GM19043 (cell line): ENCODE data around the gene VOPP1.
"Not testable (repeated sequence)": the region's sequence is repeated elsewhere in the genome, so short reads cannot be mapped to it uniquely, and the experiment has no call there.

ENCODE experiments used
- ATAC-seq: cut with Tn5 transposase; IDR thresholded peaks from one replicate; pipeline ENCODE4 v1.9.1; 2021; ENCODE audit warnings: low read depth; ENCODE audit not compliant: unreplicated experiment

VOPP1 gene

DNA sequence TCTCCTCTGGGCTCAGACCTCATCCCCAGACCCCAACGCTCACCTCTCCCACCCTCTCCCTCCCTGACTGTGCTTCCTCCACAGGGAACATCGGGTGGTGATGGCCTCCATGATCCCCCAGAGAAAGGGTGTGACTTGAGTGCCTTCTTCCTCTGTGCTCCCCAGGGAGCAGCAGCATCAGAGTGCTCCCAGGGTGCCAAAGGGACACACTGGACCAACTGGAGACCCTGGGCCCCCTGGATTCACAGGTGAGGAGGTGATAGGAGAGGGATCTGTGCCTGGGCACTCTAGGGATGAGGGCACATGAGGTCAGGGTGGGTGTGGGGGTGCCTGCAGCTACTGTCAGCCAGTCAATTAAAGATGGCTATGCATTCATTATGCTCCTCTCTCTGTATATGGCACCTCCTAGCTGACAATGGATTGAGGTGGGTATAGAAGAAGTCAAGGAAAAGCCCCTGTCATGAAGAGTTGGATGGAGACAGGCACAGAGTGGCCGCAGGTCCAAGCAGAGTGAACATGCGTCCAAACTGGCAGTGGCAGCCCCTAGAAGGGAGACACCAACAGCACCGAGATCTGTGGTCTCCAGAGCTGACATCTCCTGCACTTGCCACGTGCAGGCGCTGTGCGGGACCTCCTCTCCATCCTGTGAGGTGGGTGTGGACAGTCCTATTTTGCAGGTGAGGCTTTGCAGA, 15.5 kb upstream of the VOPP1 start:
- ATAC-seq = no peak

DNA sequence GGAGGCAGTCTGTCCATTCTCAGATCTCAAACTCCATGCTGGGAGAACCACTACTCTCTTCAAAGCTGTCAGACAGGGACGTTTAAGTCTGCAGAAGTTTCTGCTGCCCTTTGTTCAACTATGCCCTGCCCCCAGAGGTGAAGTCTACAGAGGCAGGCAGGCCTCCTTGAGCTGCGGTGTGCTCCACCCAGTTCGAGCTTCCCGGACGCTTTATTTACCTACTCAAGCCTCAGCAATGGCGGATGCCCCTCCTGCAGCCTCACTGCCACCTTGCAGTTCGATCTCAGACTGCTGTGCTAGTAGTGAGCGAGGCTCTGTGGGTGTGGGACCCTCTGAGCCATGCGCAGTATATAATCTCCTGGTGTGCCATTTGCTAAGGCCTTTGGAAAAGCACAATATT, 10.4 kb upstream of the VOPP1 start:
- not testable (repeated sequence) for ATAC-seq

DNA sequence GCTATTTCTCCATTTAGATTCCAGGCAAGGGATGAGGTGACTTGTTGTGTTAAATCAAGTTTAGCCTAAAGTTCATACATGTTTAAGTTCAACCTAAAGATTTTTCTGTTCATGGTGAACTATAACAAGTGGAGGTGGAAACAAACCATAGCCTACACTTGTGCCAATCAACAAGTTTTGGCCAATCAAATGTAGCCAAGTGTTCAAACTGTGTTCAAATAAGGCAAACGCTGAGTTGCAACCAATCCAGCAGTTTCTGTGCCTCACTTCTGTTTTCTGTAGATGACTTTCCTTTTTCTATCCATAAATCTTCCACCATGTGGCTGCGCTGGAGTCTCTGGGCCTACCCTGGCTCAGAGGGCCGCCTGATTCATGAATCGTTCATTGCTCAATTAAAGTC, 4.5 kb upstream of the VOPP1 start:
- no peak for ATAC-seq

DNA sequence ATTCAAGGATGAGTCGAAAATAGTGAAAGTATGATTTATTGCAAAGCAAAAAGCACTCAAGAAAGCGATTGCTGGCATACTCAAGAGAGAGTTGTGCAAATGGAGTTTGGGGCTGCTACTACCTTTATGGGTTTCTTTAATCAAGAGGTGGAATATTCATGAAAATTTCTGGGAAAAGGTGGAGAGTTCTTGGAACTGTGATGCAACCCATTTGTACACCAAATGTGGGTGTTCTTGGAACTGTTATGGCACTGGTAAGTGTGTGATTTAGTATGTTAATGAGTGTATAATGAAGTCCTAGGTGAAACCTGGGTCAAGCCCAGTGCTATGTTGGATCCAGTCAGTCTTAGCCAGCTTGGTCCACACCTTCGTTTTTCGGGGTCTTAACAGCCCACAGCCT, 3.4 kb upstream of the VOPP1 start:
- ATAC-seq = no peak

DNA sequence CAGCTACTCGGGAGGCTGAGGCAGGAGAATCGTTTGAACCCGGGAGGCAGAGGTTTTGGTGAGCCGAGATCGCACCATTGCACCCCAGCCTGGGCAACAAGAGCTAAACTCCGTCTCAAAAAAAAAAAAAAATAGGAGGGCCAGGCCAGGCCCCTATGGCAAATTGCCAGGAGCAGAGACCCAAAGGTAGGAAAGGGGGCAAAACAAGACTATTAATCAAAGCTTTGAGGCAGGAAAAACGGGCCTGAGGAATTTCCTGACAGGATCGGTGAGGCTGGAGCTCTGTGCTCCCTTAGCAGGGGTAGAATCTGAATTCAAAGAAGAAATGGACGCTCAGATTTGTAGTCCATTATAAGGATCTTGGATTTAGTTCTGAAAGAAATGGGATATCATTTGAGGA, 2.8 kb upstream of the VOPP1 start:
- ATAC-seq = no peak

DNA sequence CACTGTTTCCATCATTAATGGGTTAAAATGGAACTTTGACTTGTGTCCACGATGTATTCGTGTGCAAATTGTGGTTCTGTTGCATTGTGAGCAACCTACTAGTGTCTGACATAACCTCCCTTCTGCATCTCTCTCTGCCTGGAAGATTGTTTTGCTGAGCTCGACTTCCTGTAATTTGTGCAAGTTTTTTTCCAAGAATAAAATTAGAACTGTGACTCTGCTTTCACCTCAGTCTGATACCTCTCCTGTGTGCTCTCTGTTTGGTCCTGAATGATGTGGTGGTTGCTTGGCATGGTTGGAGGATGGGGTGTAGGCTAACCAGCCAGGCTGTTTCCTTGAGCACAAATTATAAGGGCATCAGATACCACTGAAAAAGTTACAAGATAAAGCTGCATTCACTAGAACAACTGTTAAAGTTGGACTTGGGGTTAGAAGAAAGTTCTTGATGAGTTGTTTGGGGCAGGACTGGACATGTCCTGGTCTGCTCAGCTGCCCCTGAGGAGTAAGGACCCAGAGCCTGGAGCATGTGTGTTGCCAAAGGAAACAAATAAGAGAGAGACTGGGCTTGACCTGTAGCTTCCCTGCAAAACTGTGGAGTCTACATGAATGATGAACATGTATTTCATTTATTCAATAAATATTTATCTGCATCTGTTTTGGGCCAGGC, 1.9 kb upstream of the VOPP1 start:
- ATAC-seq = no peak

DNA sequence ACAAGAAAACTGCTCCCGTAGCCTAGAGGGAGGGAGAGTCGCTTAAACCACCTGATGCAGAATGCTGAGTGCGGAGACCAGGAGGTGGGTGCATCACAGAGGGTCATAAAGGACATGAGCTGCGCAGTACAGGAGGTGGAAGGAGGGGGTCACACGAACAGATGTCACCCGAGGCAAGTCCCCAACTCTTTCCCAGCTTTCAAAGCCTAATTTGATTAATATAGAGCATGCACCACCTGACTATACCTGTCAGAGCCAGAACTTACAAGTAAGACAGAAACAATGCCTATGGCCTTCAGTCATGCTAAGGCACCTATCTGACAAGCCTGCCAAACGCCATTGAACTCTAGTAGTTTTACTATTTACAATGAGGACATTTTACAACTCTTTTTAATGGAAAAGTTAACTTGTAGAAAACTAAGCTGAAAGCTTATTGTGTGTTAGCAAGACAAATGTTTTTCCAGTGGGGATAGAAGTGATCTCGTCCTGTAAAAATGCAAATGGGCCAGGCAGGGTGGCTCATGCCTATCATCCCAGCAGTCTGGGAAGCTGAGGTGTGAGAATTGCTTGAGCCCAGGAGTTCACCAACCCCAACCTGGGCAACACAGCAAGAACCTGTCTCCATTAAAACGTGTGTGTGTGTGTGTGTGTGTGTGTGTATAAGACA, 1.1 kb upstream of the VOPP1 start:
- ATAC-seq = no peak

DNA sequence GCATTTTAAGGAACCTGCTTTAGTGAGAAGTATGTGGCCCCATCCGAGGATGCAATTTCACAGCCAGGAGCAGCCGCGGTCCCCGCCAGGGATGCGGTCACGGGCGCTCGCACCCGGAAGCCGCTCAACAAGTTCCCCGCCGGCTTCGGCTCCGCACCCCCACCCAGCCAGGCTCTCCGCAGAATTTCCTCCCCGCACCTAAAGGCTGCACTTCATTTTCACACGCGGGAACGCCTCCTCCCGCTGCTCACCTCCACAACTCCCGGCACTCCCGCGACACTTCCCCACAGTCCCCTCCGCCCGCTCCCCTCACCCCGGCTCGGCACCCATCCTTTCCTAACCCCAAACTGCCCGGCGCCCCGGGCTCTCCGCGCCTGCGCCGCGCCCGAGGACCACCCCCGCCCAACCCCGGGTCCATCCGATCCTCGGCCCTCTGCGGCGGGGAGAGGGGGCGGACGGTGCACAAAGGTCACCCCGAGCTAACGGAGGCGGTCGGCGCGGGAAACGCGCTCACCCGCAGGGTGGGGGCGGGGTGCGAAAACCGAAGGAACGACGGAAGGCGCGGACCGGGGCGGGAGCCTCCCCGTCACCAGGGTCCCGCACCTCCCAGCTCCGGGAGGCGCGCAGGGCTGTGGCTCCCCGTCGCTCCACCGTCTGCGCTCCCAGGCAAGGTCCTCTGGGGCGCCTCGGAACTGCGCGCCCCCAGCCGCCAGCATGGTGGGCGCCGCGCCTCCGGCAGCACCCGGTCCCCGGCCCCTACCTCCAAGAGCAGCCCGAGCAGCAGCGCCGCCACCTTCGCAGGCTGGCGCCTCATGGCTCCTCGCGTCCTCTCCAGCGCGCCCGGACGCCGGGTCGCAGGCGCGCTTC, 558 bp downstream of the VOPP1 start:
- ATAC-seq = peak; percentile 12

DNA sequence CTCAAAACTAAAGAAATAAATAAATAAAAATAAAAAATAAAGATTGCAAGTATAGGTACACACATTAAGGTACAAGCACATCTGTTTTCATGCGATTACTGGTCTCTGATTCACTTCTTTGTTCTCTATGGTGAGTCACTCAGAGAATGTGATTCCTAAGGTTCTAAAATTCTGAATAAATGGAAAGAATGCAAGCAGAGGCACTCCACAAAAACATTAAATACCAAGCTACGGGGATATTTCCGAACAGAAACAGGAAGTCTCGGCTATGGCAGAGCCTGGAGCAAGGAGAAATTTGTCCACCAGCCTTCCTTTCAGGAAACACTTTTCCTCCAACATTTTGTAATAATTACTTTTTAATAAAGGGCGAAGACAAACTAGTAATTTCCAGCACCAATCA, 1.4 kb downstream of the VOPP1 start:
- ATAC-seq = no peak

DNA sequence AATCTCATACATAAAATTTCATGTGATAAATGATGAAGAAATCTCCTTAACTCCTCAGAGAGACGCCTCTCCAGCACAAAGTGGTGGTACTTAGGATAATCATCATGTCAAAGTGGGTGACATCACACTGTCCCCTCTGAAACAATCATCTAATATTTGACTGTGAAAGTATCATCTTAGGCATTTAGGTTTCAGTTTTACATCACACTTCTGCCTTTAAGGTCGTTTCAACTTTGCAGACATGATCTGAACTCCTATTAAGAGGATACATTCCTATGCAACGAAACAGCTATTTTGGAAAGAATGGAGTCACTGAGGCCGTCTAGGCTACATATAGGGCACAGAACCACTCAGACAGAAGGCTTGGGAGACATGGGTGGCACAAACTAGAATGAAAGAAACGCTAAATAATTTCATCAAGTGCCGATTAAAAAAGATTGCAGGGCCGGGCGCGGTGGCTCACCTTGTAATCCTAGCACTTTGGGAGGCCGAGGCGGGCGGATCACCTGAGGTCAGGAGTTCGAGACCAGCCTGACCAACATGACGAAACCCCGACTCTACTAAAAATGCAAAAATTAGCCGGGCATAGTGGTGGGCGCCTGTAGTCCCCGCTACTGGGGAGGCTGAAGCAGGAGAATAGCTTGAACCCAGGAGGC, 2.0 kb downstream of the VOPP1 start:
- ATAC-seq = peak; percentile 35

DNA sequence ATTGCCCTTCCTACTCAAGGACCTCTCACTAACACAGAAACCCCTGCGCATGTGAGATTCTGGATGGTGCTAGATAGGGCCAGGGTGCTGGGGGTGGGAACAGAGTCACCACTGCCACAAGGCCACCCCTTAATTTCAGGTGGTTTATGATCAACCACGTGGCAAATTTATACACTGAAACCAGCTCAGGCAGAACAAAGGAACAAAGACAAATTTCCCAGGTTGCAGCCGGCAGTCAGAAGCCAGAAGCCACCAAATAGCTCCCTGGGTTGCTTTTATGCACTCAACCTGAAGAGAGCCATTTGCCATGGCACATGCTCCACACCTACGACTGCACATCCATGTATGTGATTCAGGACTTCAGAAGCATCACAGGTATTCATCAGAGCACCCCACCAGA, 2.5 kb downstream of the VOPP1 start:
- ATAC-seq = peak; percentile 23

DNA sequence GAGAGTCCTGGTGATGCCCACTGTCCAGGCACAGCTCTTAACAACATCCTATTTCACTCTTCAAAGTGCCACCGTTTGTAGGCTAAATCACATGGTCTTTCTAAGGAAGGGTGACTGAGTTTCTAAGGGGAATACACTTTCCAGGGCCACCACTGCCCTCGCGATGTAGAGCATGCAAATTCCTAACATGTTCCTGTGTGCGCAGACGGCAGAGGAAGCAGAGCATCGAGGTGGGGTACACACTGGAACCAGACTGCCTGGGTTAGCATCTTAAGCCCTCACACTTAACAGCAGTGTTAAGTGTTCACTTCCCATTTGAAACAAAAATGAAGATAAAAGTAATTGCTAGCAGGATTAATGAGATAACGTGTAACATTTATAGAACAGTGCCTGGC, 3.0 kb downstream of the VOPP1 start:
- no peak for ATAC-seq

DNA sequence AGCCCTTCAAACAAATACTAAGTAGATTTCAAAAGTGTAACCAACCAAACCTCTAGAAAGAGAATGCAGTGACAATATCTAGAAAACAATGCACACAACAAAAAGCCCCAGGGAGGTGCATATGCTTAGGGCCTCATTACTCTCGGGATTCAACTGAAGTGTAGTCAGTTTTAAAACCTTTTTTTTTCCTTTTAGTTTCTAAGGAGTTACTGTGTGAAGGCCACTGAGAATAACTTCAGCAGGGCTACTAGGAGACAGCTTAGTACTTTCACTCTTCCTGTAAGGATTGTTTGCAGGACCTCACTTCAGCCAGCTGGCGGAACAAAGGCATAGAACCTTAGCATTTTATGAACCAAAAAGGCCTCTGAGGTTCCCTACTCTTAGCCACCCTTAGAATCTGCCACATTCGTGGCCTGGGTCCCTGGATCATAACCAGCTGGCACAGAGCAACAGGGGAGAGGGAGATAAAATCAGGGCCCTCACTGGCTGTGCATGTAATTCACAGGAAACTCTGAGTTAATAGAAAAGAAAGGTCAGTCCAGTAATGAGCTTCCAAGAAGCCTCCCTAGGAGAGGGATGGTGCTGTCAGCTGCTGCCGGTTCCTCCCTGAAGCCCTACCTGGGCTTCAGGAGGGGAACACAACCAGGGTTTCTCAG, 3.6 kb downstream of the VOPP1 start:
- no peak for ATAC-seq

DNA sequence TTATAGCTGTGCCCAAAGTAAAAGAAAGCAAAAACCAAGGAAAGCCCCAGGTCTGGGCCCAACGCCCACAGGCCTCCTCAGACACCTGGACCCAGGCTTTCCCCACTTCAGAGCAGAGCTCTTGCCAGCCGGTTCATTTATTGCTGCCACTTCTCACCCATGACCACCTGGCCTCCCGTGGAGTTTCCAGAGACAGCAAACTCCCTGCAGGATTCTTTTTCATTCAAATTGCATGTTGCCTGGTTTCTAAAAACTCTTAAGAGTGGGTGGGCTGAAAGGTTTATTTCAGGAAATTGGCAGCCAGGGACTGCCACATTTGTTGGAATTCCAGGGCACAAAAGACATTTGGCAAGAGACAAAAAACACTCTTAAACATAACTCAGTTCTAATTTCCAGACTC, 4.7 kb downstream of the VOPP1 start:
- ATAC-seq = no peak

DNA sequence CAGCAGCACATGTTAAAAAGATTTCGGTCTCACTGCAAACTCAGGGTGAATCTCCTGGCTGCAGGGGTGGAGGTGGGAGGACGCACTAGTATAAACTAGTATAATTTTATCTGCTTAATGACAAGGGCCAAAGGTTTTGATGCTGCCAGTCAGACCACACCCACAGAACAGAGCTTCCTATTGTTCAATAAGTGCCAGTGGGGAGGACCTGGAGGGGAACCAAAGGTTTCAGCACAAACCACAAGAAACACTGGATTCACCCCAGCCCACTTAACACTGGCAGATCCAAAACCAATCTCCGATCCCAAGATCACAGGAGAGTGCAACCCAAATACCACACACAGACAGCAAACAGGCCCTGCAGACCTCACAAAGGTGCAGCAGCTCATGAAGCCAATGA, 6.6 kb downstream of the VOPP1 start:
- no peak for ATAC-seq

DNA sequence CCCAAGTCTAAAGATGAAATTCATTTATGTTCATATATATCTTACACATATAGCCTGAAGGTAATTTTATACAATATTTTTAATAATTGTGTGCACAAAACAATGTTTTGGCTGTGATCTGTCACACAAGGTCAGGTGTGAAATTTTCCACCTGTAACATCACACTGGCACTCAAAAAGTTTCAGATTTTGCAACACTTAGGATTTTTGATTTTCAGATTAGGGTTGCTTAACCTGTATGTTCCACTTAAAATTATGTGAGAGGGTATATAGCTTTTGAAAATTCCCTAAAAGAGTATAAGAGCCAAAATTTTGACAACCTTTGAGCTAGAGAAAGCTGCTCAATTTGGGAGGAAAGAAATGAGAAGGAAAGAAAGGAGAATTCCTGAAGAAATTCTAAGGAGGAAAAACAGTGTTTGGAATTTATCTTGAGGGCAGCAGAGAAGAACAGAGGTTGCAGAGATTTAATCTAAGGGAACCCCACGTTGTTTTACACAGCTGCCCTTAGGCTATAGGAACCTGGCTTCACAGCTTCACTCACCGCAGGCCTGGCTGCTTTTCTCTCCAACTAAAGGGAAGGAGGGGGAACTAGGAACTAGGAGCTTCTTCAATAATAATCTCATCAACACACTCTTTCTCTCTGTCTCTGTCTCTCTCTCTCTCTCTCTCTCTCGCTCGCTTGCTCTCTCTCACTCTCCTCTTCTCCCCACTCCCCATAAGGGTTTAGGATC, 8.5 kb downstream of the VOPP1 start:
- ATAC-seq = no peak

DNA sequence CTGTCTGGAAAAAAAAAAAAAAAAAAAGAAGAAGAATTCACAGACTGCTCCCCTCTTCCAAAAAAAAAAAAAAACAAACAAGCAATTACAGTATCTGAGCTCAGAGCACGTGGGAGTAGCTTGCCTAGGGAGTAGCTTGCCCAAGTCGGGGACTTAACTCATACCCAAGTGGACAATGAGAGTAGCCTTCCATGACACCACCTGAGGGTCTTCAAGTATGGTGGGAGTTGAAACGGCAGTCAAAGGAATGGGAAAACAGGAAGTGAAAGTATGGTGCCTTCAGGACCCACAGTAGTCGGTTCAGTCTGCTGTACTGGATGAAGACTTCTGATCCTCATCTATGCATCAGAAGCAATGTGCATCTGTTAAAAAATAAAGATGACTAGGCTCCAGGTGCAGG, 10.6 kb downstream of the VOPP1 start:
- no peak for ATAC-seq

DNA sequence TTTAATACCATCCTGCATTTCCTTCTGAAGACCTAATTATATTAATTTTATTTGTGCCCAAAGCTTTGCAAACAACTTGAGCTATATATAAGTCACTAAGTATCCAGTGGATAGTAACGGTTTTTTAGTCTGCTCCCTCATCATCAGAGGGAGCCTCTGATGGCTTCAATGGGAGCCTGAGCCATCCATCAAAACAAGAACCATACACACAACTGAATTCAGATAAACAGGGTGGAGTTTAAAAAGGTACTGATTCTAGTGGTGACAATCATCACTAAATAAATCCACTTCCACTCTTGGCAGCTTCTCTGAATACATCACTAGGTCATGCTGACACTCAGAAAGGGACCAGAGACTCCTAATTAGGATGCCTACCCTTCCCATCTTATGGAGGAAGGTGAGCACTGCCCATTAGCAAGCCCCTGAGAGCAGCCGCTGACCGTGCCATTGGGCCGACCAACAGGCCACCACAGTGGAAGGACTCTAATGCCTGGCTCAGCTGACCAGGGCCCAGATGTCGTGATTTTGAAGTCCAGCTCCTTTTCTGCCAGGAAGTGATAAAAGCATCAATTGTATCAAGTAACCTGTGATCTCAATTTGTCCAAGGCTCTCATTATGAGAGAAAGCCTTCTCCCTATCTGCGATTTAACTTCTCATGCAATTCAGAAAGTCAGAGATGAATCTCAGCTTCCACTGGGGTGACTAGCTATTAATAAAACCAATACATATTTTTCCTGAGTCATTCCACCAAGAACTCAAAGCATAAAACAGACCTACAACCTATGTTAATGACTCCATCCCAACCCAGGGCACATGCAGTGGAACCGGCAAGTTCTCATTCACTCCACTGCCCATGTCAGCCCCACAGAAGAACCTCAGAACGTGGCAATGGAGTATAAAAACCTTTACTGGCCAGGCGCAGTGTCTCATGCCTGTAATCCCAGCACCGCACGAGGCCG, 13.1 kb downstream of the VOPP1 start:
- ATAC-seq = no peak
